Measurements from ENCODE around the gene SULF2.

DNA sequence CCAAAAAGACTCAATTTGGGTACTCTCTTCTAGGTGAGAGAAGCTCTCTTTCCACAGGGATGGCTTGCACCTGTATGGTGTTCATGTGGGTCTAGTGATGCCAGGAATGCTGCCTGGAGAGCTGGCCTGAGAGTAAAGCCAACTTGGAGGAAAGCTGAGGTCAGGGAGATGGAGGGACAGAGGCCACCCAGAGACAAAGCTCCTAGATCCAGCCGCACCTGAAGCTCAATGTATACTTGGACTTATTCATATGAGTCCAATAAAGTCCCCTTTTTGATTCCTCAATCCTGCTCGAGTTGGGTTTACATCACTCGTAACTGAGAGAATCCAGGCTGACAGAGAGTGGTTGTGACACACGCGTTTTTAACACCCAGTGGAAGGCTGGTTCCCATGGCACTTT lies 33.8 kb downstream of the SULF2 start:
- TF ChIP-seq, protein P1, sequence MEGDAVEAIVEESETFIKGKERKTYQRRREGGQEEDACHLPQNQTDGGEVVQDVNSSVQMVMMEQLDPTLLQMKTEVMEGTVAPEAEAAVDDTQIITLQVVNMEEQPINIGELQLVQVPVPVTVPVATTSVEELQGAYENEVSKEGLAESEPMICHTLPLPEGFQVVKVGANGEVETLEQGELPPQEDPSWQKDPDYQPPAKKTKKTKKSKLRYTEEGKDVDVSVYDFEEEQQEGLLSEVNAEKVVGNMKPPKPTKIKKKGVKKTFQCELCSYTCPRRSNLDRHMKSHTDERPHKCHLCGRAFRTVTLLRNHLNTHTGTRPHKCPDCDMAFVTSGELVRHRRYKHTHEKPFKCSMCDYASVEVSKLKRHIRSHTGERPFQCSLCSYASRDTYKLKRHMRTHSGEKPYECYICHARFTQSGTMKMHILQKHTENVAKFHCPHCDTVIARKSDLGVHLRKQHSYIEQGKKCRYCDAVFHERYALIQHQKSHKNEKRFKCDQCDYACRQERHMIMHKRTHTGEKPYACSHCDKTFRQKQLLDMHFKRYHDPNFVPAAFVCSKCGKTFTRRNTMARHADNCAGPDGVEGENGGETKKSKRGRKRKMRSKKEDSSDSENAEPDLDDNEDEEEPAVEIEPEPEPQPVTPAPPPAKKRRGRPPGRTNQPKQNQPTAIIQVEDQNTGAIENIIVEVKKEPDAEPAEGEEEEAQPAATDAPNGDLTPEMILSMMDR (IDR thresholded peaks at IDR 0.05): no peak
- no peak for TF ChIP-seq POLR2A (IDR thresholded peaks at IDR 0.05)
